C4-2B (cell line): ENCODE results near the gene CASK.
"Not testable (repeated sequence)": the region's sequence is repeated elsewhere in the genome, so short reads cannot be mapped to it uniquely, and the experiment has no call there.

Experiments used
- CTCF ChIP-seq: fragments of 450-650 bp; conservative IDR thresholded peaks from 2 replicates; pipeline ENCODE4 v1.5.1; 2017; ENCODE audit warnings: mild to moderate bottlenecking
- ZFX ChIP-seq: fragments of 450-650 bp; IDR thresholded peaks from 2 replicates; pipeline ENCODE4 v1.6.1; 2017

DNA sequence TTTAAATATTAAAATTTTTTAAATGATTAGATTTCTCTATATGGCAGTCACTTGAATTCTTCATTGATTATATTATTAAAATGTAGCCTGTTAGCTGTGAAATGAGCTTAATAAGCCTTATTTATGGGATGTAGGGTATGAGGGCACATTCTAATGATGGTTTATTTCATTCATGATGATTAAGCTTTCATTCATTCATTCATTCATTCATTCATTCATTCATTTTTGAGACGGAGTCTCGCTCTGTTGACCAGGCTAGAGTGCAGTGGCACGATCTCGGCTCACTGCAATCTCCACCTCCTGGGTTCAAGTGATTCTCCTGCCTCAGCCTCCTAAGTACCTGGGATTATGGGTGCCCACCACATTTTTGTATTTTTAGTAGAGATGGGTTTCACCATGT, 317.3 kb downstream of the CASK start:
- TF ChIP-seq CTCF, ZFX: not testable (repeated sequence)
